Measurements from ENCODE around the gene MYH9. TPM values are rescaled to one million over a fixed set of nuclear protein-coding genes. Genes with fewer than 3 reads are reported as not detected.

Gene MYH9
- polyA plus RNA-seq, 4 donors, result 261 to 310 (median 285) TPM

GRCh38 chr22:36369004-36369921 lies 18.5 kb downstream of the MYH9 start:
- no peak for DNase-seq (ENCODE audit: low read depth in 4 of 4, low spot score in 2 of 4)

GRCh38 chr22:36368359-36368983 lies 19.3 kb downstream of the MYH9 start:
- DNase-seq (ENCODE audit: low read depth in 4 of 4, low spot score in 2 of 4), result no peak

GRCh38 chr22:36367479-36367878 lies 20.3 kb downstream of the MYH9 start:
- DNase-seq (ENCODE audit: low read depth in 4 of 4, low spot score in 2 of 4), result no peak

- DNase-seq (ENCODE audit: low read depth in 4 of 4, low spot score in 2 of 4), result no peak
These were observed 20.7 kb downstream of the MYH9 start for GRCh38 chr22:36367066-36367465.

GRCh38 chr22:36366291-36366708 lies 21.5 kb downstream of the MYH9 start:
- DNase-seq (ENCODE audit: low read depth in 4 of 4, low spot score in 2 of 4), result no peak

GRCh38 chr22:36365020-36365411 lies 22.8 kb downstream of the MYH9 start:
- DNase-seq (ENCODE audit: low read depth in 4 of 4, low spot score in 2 of 4), result no peak

GRCh38 chr22:36364255-36365019 lies 23.3 kb downstream of the MYH9 start:
- DNase-seq (ENCODE audit: low read depth in 4 of 4, low spot score in 2 of 4), result no peak

GRCh38 chr22:36363349-36363981 lies 24.3 kb downstream of the MYH9 start:
- no peak for DNase-seq (ENCODE audit: low read depth in 4 of 4, low spot score in 2 of 4)

- DNase-seq (ENCODE audit: low read depth in 4 of 4, low spot score in 2 of 4), result no peak
These were observed 24.8 kb downstream of the MYH9 start for GRCh38 chr22:36362932-36363331.

- no peak for DNase-seq (ENCODE audit: low read depth in 4 of 4, low spot score in 2 of 4)
These were observed 25.7 kb downstream of the MYH9 start for GRCh38 chr22:36362075-36362474.

GRCh38 chr22:36360871-36361383 lies 26.8 kb downstream of the MYH9 start:
- DNase-seq (ENCODE audit: low read depth in 4 of 4, low spot score in 2 of 4), result no peak

- no peak for DNase-seq (ENCODE audit: low read depth in 4 of 4, low spot score in 2 of 4)
These were observed 27.8 kb downstream of the MYH9 start for GRCh38 chr22:36360011-36360410.

GRCh38 chr22:36359470-36359996 lies 28.2 kb downstream of the MYH9 start:
- no peak for DNase-seq (ENCODE audit: low read depth in 4 of 4, low spot score in 2 of 4)

- no peak for DNase-seq (ENCODE audit: low read depth in 4 of 4, low spot score in 2 of 4)
These were observed 29.0 kb downstream of the MYH9 start for GRCh38 chr22:36358533-36359469.

- no peak for DNase-seq (ENCODE audit: low read depth in 4 of 4, low spot score in 2 of 4)
These were observed 30.8 kb downstream of the MYH9 start for GRCh38 chr22:36356708-36357624.

GRCh38 chr22:36355894-36356293 lies 31.9 kb downstream of the MYH9 start:
- no peak for DNase-seq (ENCODE audit: low read depth in 4 of 4, low spot score in 2 of 4)

GRCh38 chr22:36355362-36355761 lies 32.4 kb downstream of the MYH9 start:
- DNase-seq (ENCODE audit: low read depth in 4 of 4, low spot score in 2 of 4), result no peak

Data from left renal cortex interstitium (tissue), 4 donors.